GM12878 (cell line): ENCODE measurements around the gene UTP14A. TPM values are rescaled to one million over a fixed set of nuclear protein-coding genes. Genes with fewer than 3 reads are reported as not detected.

ENCODE experiments used
- ATAC-seq: fragments of 200-7000 bp; cut with Tn5 transposase; 3 replicates; pipeline ENCODE4 v1.9.1; 2020; ENCODE audit warnings: mild to moderate bottlenecking, moderate library complexity
- BruUV-seq: library from RNA; stranded (reverse); fragments of 400-500 nt; replicated peaks from 2 replicates; lab custom pipeline; 2021; lab: Mats Ljungman, UMichigan
- CTCF ChIA-PET: fragments of 300-600 bp; sonication (Branson Sonifier 250); formaldehyde crosslinking; extraction: SDS; loops from one replicate; lab custom pipeline; 2021; ENCODE audit warnings: inconsistent platforms; lab: Yijun Ruan, JAX
- POLR2A ChIA-PET: fragments of 350-600 bp; formaldehyde crosslinking; extraction: SDS; loops from one replicate; lab custom pipeline; 2021; ENCODE audit warnings: inconsistent platforms; lab: Charles Lee
- RAD21 ChIA-PET: fragments of 300-600 bp; sonication (Branson Sonifier 250); formaldehyde crosslinking; loops from one replicate; lab custom pipeline; 2023; ENCODE audit warnings: antibody characterized with exemption; ENCODE audit not compliant: unreplicated experiment; lab: Charles Lee
- SMC1A ChIA-PET: fragments of 300-600 bp; sonication (Branson Sonifier 250); formaldehyde crosslinking; loops from one replicate; lab custom pipeline; 2023; ENCODE audit not compliant: unreplicated experiment, uncharacterized antibody; lab: Charles Lee
- DNase-seq: peaks from one replicate; pipeline ENCODE4 v3.0.0-alpha.2; 2011; ENCODE audit warnings: low read depth, low spot score
- FAIRE-seq: peaks from 3 replicates; lab custom pipeline; 2011; peaks lifted over from hg19 to GRCh38; lab: Jason Lieb, UNC
- H2AFZ ChIP-seq: 2 replicates; pipeline ENCODE4 v1.6.0; 2011; ENCODE audit warnings: low read depth, low read length, control low read depth; ENCODE audit not compliant: control insufficient read depth
- H3K27ac ChIP-seq: 2 replicates; pipeline ENCODE4 v1.5.1; 2011; ENCODE audit warnings: control low read depth; ENCODE audit not compliant: control insufficient read depth, insufficient read depth
- H3K27me3 ChIP-seq, 2 experiments: replicated peaks in 1 of 2; 2 replicates each; pipeline versions ENCODE4 v1.6.0 to v1.6.1; 2011; ENCODE audit warnings: low read length in 1 of 2; ENCODE audit not compliant: control insufficient read depth in 2 of 2, insufficient read depth in 2 of 2
- H3K36me3 ChIP-seq, 2 experiments: 2 replicates each; pipeline ENCODE4 v1.5.1; 2011; ENCODE audit warnings: low read length in 1 of 2; ENCODE audit not compliant: control insufficient read depth in 2 of 2, insufficient read depth in 2 of 2
- H3K4me1 ChIP-seq: 2 replicates; pipeline ENCODE4 v1.6.1; 2011; ENCODE audit warnings: mild to moderate bottlenecking, low read length, moderate library complexity, mixed read lengths; ENCODE audit not compliant: control insufficient read depth, insufficient read depth
- H3K4me2 ChIP-seq: 2 replicates; pipeline ENCODE4 v1.6.0; 2011; ENCODE audit warnings: control low read depth; ENCODE audit not compliant: control insufficient read depth, insufficient read depth
- H3K4me3 ChIP-seq: fragments of 200-600 bp; sonication (generic); 2 replicates; pipeline ENCODE4 v1.5.1; 2016
- H3K79me2 ChIP-seq: 2 replicates; pipeline ENCODE4 v1.6.0; 2011; ENCODE audit warnings: low read length; ENCODE audit not compliant: control insufficient read depth, insufficient read depth
- H3K9ac ChIP-seq: 2 replicates; pipeline ENCODE4 v1.8.0; 2011; ENCODE audit warnings: low read length, control low read depth, mixed read lengths; ENCODE audit not compliant: control insufficient read depth, insufficient read depth
- H3K9me3 ChIP-seq: replicated peaks from 3 replicates; pipeline ENCODE4 v1.5.1; 2011; ENCODE audit warnings: mild to moderate bottlenecking, low read length; ENCODE audit not compliant: control insufficient read depth, insufficient read depth
- H4K20me1 ChIP-seq: 2 replicates; pipeline ENCODE4 v1.6.0; 2011; ENCODE audit not compliant: control insufficient read depth, insufficient read depth
- EGR1 ChIP-seq, 2 experiments: IDR thresholded peaks; 1 replicate in 1 of 2; 2 replicates in 1 of 2; pipeline ENCODE4 v1.6.1; 2011 to 2012; ENCODE audit warnings: low read depth in 2 of 2, low read length in 2 of 2, borderline replicate concordance in 1 of 2, mild to moderate bottlenecking in 1 of 2, moderate library complexity in 1 of 2
- EP300 ChIP-seq, 2 experiments: fragments of 150-350 bp in 1 of 2; IDR thresholded peaks; 2 replicates each; pipeline ENCODE4 v1.6.1; 2011 to 2012; ENCODE audit warnings: low read depth in 2 of 2, low read length in 2 of 2, borderline replicate concordance in 1 of 2, improper control_type of control experiment in 1 of 2, inconsistent platforms in 1 of 2; ENCODE audit not compliant: control insufficient read depth in 1 of 2
- IRF5 ChIP-seq: fragments of 450-650 bp; IDR thresholded peaks from 2 replicates; pipeline ENCODE4 v1.6.1; 2017; ENCODE audit warnings: borderline replicate concordance
- MEF2B ChIP-seq: fragments of 450-650 bp; IDR thresholded peaks from 2 replicates; pipeline ENCODE4 v1.6.1; 2018; ENCODE audit warnings: mild to moderate bottlenecking, moderate library complexity; ENCODE audit not compliant: partially characterized antibody, poor library complexity, severe bottlenecking
- MXI1 ChIP-seq: fragments of 150-350 bp; IDR thresholded peaks from 2 replicates; pipeline ENCODE4 v1.6.1; 2011; ENCODE audit warnings: low read depth, mild to moderate bottlenecking, inconsistent platforms, low read length, improper control_type of control experiment
- MYB ChIP-seq: fragments of 150-350 bp; IDR thresholded peaks from 2 replicates; pipeline ENCODE4 v1.6.1; 2014; ENCODE audit warnings: mild to moderate bottlenecking, low read depth, low read length, borderline replicate concordance
- NR2C1 ChIP-seq: fragments of 450-650 bp; IDR thresholded peaks from 2 replicates; pipeline ENCODE4 v1.6.1; 2017; ENCODE audit warnings: antibody characterized with exemption, mild to moderate bottlenecking, moderate library complexity
- NR2F1 ChIP-seq: fragments of 450-650 bp; conservative IDR thresholded peaks from 2 replicates; pipeline ENCODE4 v1.6.1; 2017; ENCODE audit warnings: mild to moderate bottlenecking
- SIX5 ChIP-seq: IDR thresholded peaks from 2 replicates; pipeline ENCODE4 v1.6.1; 2011; ENCODE audit warnings: mild to moderate bottlenecking, low read depth, low read length, moderate library complexity; ENCODE audit not compliant: severe bottlenecking
- SMAD1 ChIP-seq: fragments of 450-650 bp; IDR thresholded peaks from 2 replicates; pipeline ENCODE4 v1.6.1; 2018; ENCODE audit warnings: mild to moderate bottlenecking, low read depth; ENCODE audit not compliant: partially characterized antibody
- SMAD5 ChIP-seq: IDR thresholded peaks from 2 replicates; pipeline ENCODE4 v1.6.1; 2016; ENCODE audit warnings: antibody characterized with exemption, low read depth
- ZNF207 ChIP-seq: fragments of 450-650 bp; IDR thresholded peaks from 2 replicates; pipeline ENCODE4 v1.6.1; 2014; ENCODE audit warnings: antibody characterized with exemption, mild to moderate bottlenecking, borderline replicate concordance
- WGBS: methylation state at CpG from one replicate; pipeline ENCODE4 v1.1.6; 2016; ENCODE audit warnings: low lambda C conversion rate; ENCODE audit not compliant: insufficient replicate concordance, insufficient coverage; ENCODE audit errors: missing lambda C conversion rate; 5-methylcytosine and 5-hydroxymethylcytosine counted together
- in situ Hi-C: fragments of 300-500 bp; cut with MboI; formaldehyde crosslinking; loops from 9 replicates; pipeline ENCODE4 v1.14.3; 2018; ENCODE audit warnings: mixed read lengths
- intact Hi-C: fragments of 100-400 bp; cut with micrococcal nuclease; formaldehyde crosslinking; loops from one replicate; pipeline ENCODE4 v1.14.2; 2022; ENCODE audit not compliant: unreplicated experiment
- polyA plus RNA-seq, 11 experiments: library from polyadenylated mRNA; depleted of rRNA in 4 of 11; unstranded in 6 of 11; stranded (reverse) in 5 of 11; fragments of >200 nt; fragmentation: Nextera tagmentation in 4 of 11; fragmentation: Illumina TruSeq in 1 of 11; extraction: Ambion mirVana in 4 of 11; extraction: Trizol in 1 of 11; gene quantifications; 1 replicate in 1 of 11; 2 replicates in 10 of 11; pipeline versions ENCODE4 v1.2.1 to v1.2.3, GENCODE V29; 2011 to 2016; ENCODE audit warnings: inconsistent platforms in 2 of 11, missing spikeins in 2 of 11, low read depth in 1 of 11
- total RNA-seq, 4 experiments: library from RNA; depleted of rRNA in 3 of 4; stranded (reverse); fragments of >200 nt in 3 of 4; fragmentation: Illumina TruSeq in 1 of 4; extraction: Trizol in 1 of 4; gene quantifications; 2 replicates each; pipeline versions ENCODE4 v1.2.1 to v1.2.3, GENCODE V29; 2013 to 2021
- TF ChIP-seq, protein P1 (sequence below): fragments of 450-650 bp; IDR thresholded peaks from 2 replicates; pipeline ENCODE4 v1.6.1; 2018; ENCODE audit warnings: borderline replicate concordance, mild to moderate bottlenecking; ENCODE audit not compliant: partially characterized antibody
- TF ChIP-seq, protein P2 (sequence below): IDR thresholded peaks from 2 replicates; pipeline ENCODE4 v1.6.1; 2011; ENCODE audit warnings: borderline replicate concordance, low read depth, mild to moderate bottlenecking, moderate library complexity, low read length; ENCODE audit not compliant: insufficient read depth, poor library complexity, severe bottlenecking
- TF ChIP-seq, protein P3 (sequence below): IDR thresholded peaks from 2 replicates; pipeline ENCODE4 v1.6.1; 2012; ENCODE audit warnings: mild to moderate bottlenecking, low read depth, low read length

The UTP14A gene
- total and polyA plus RNA-seq, 10 of the 15 experiments (the other 5 are each of a cell fraction or from before 2014, with no cell fraction given) = 16.9 to 49.8 (median 31.4) TPM

GRCh38 chrX:129940721-129941120, 34.8 kb downstream of the UTP14A start:
- Histone ChIP-seq H3K4me1 (no peaks in the 10 kb centered on the region), H4K20me1 (no peaks in the 10 kb centered on the region), H2AFZ (no peak overlapping the region), H3K27ac (no peak overlapping the region), H3K9ac (no peak overlapping the region), H3K36me3 (no peaks in the 10 kb centered on the region), H3K4me3 (no peak overlapping the region), H3K79me2 (no peaks in the 10 kb centered on the region), H3K27me3 (no peaks in the 10 kb centered on the region), H3K4me2 (no peak overlapping the region), H3K9me3 (no peaks in the 10 kb centered on the region)
- ChIA-PET RAD21 (no interaction called here), CTCF (interaction anchor here (1.3 to 1.9 kb wide), 3 partner anchors 15 to 120 kb away, joined by 3 to 6 read pairs (median 4); no protein-coding TSS in a partner anchor), POLR2A (no interaction called here), SMC1A (interaction anchor here (0.8 to 1.3 kb wide), 2 partner anchors 15 to 258 kb away, joined by 3 read pairs; no protein-coding TSS in a partner anchor)
- ATAC-seq (no peak), FAIRE-seq (no peak), DNase-seq (no peak)
- WGBS = 35% methylated on average over 2 of the region's 2 CpGs
- intact Hi-C loops = no loop called here
- in situ Hi-C loops = no loop called here
- BruUV-seq = no TSS peak
- TF ChIP-seq SIX5 (no peak), MEF2B (no peak), EGR1 (IDR thresholded peaks at IDR 0.05; ENCODE audit: borderline replicate concordance in 1 of 2, low read depth in 2 of 2, low read length in 2 of 2) (no peak), NR2F1 (no peak), MYB (no peak), SMAD5 (no peak), NR2C1 (no peak), IRF5 (no peak), SMAD1 (no peak), MXI1 (no peak), EP300 (IDR thresholded peaks at IDR 0.05; ENCODE audit: borderline replicate concordance in 1 of 2, control insufficient read depth in 1 of 2, low read depth in 2 of 2, low read length in 2 of 2) (no peak), ZNF207 (no peak)
- TF ChIP-seq, protein P1, sequence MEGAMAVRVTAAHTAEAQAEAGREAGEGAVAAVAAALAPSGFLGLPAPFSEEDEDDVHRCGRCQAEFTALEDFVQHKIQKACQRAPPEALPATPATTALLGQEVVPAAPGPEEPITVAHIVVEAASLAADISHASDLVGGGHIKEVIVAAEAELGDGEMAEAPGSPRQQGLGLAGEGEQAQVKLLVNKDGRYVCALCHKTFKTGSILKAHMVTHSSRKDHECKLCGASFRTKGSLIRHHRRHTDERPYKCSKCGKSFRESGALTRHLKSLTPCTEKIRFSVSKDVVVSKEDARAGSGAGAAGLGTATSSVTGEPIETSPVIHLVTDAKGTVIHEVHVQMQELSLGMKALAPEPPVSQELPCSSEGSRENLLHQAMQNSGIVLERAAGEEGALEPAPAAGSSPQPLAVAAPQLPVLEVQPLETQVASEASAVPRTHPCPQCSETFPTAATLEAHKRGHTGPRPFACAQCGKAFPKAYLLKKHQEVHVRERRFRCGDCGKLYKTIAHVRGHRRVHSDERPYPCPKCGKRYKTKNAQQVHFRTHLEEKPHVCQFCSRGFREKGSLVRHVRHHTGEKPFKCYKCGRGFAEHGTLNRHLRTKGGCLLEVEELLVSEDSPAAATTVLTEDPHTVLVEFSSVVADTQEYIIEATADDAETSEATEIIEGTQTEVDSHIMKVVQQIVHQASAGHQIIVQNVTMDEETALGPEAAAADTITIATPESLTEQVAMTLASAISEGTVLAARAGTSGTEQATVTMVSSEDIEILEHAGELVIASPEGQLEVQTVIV = no peak
- TF ChIP-seq, protein P2, sequence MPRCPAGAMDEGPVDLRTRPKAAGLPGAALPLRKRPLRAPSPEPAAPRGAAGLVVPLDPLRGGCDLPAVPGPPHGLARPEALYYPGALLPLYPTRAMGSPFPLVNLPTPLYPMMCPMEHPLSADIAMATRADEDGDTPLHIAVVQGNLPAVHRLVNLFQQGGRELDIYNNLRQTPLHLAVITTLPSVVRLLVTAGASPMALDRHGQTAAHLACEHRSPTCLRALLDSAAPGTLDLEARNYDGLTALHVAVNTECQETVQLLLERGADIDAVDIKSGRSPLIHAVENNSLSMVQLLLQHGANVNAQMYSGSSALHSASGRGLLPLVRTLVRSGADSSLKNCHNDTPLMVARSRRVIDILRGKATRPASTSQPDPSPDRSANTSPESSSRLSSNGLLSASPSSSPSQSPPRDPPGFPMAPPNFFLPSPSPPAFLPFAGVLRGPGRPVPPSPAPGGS = no peak
- TF ChIP-seq, protein P3, sequence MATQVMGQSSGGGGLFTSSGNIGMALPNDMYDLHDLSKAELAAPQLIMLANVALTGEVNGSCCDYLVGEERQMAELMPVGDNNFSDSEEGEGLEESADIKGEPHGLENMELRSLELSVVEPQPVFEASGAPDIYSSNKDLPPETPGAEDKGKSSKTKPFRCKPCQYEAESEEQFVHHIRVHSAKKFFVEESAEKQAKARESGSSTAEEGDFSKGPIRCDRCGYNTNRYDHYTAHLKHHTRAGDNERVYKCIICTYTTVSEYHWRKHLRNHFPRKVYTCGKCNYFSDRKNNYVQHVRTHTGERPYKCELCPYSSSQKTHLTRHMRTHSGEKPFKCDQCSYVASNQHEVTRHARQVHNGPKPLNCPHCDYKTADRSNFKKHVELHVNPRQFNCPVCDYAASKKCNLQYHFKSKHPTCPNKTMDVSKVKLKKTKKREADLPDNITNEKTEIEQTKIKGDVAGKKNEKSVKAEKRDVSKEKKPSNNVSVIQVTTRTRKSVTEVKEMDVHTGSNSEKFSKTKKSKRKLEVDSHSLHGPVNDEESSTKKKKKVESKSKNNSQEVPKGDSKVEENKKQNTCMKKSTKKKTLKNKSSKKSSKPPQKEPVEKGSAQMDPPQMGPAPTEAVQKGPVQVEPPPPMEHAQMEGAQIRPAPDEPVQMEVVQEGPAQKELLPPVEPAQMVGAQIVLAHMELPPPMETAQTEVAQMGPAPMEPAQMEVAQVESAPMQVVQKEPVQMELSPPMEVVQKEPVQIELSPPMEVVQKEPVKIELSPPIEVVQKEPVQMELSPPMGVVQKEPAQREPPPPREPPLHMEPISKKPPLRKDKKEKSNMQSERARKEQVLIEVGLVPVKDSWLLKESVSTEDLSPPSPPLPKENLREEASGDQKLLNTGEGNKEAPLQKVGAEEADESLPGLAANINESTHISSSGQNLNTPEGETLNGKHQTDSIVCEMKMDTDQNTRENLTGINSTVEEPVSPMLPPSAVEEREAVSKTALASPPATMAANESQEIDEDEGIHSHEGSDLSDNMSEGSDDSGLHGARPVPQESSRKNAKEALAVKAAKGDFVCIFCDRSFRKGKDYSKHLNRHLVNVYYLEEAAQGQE = no peak
